Thyroid gland (tissue), 4 donors: ENCODE results near the gene DPF3.

Experiments used
- CTCF ChIP-seq, 6 experiments: fragments of 200-600 bp in 3 of 6; fragments of 450-650 bp in 3 of 6; sonication (generic) in 3 of 6; IDR thresholded peaks; one replicate each; pipeline ENCODE4 v1.5.1; 2016 to 2019; ENCODE audit warnings: antibody characterized with exemption in 6 of 6, mild to moderate bottlenecking in 2 of 6, inconsistent platforms in 1 of 6, moderate library complexity in 1 of 6
- POLR2A ChIP-seq, 2 donors: fragments of 450-650 bp; IDR thresholded peaks; one replicate each; pipeline ENCODE4 v1.6.1; 2017; ENCODE audit warnings: antibody characterized with exemption in 2 of 2, mild to moderate bottlenecking in 2 of 2, moderate library complexity in 1 of 2

GRCh38 chr14:72740504-72740961 is 153.4 kb downstream of the DPF3 start:
- no peak for TF ChIP-seq POLR2A (IDR thresholded peaks at IDR 0.05)
- no peak for TF ChIP-seq CTCF (IDR thresholded peaks at IDR 0.05)
